HG02970 (cell line): Measurements from ENCODE around the gene TPD52L1.

Experiments
- ATAC-seq: cut with Tn5 transposase; IDR thresholded peaks from one replicate; pipeline ENCODE4 v1.9.1; 2021; ENCODE audit warnings: mild to moderate bottlenecking, moderate library complexity, moderate number of reproducible peaks; ENCODE audit not compliant: unreplicated experiment, low FRiP score

The TPD52L1 gene

DNA sequence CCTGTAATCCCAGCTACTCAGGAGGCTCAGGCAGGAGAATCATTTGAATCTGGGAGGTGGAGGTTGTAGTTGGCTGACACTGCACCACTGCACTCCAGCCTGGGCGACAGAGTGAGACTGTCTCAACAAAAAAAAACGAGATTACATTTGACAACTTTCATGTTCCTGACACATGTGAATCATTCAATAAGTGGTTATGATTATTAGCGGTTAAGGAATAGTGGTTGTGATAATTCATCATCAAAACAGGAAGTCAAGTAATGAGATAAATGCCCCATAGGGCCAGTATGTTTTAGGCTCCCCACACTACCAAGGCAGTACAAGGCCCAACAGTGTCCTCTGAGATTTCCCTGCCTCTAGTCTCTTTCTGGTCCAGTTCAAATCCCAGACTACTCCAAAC is 145.7 kb downstream of the TPD52L1 start:
- ATAC-seq: no peak

DNA sequence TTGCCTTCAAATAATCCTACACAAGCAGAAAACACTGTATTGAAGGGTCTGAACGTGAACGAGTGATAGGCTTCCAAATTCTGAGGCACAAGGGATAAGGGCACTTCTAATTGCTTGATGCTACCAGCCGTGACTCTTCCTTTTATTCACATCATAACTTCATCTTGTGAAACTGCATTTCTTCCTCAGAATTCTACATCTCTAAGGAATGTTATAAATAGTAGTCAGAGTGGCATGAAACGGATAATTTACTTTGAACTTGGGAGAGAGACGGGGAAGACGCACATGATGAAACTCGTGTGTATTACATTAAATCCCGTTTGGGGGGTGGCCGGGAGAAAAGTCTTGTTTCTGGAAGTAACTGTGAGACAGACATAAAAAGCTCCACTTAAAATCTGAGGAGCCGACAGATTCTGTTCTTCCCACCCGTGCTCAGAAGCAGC is 147.4 kb downstream of the TPD52L1 start:
- no peak for ATAC-seq

DNA sequence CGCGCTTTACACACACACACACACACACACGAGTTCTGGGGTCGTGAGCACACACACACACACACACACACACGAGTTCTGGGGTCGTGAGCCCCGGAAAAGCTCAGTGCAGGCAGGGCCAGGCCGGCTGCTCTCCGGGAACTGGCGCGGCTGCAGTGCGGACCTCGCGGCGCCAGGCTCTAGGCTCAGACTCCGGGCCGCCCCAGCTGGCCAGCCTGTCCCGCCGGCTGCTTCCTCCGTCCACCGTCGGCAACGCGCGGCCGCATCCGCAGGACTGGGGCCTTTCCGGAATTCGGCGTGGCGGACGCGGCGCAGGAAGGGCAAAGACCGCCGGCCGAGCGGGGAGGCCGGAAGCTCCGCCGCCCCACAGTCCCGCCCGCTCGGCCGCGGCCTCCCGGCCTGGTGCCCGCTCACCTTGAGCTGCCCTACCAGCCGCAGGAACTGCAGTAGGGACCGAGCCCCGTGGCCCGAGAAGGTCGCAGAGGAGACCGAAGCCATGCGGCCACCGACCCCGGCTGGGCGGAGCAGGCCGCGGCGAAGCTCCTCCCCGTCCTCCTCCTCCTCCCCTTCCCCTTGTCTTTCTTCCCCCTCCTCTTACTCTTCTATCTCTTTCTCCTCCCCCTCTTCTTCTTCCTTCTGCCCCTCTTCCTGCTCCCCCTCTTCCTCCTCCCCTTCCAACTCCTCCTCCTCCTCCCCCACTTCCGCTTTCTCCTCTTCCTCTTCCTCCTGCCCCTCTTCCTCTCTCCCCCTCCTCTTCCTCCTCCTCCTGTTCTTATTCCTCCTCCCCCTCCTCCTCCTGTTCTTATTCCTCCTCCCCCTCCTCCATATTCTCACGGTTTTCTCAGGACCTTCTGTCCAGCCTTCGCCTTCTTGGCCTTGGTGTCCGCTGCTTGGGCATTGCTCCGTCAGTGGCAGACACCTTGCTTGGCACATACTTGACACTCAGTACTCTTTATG is 148.1 kb downstream of the TPD52L1 start, which contains the start of gene HDDC2:
TSS of gene HDDC2 (minus strand) at position 533 of the 957 bp plus-strand sequence. CDS start at position 498, 35 bp downstream.
- ATAC-seq: peak; percentile 89

DNA sequence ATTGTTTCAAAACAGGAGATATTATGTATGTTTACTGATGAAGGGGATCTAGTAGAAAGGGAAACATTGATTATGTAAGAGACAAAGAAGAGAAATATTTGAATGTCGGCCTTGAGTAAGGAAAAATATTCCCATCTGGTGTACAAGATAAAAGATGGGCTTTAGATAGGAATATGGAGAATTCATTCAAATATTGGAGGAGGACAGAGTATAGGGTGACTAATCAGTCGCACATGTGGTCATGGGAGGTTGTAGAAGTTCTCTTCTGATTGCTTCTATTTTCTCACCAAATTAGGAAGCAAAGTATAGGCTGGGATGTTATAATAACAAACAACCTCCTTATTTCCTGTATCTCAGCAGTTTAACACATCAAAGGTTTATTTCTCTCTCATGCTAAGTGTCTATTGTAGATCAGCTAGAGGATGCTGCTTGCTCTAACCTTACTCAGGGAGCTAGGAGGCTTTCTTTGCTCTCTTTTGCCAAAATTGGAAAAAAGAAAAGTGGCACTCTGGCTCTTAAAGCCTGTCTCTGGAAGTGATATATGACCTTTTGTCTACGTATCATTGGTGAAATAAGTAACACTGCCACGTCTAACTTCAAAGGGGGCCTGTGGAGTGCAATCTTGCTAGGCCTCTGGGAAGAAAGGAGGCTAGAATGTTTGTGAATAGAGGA is 149.4 kb downstream of the TPD52L1 start:
- no peak for ATAC-seq

DNA sequence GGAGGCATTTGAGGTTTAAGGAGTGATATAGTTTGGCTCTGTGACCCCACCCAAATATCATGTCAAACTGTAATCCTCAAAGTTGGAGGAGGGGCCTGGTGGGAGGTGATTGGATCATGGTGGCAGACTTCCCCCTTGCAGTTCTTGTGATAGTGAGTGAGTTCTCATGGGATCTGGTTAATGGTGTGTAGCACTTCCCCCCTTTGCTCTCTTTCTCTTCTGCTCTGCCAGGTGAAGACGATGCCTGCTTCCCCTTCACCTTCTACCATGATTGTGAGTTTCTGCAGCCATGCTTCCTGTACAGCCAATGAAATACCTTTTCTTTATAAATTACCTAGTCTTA is 149.9 kb downstream of the TPD52L1 start:
- ATAC-seq: no peak

DNA sequence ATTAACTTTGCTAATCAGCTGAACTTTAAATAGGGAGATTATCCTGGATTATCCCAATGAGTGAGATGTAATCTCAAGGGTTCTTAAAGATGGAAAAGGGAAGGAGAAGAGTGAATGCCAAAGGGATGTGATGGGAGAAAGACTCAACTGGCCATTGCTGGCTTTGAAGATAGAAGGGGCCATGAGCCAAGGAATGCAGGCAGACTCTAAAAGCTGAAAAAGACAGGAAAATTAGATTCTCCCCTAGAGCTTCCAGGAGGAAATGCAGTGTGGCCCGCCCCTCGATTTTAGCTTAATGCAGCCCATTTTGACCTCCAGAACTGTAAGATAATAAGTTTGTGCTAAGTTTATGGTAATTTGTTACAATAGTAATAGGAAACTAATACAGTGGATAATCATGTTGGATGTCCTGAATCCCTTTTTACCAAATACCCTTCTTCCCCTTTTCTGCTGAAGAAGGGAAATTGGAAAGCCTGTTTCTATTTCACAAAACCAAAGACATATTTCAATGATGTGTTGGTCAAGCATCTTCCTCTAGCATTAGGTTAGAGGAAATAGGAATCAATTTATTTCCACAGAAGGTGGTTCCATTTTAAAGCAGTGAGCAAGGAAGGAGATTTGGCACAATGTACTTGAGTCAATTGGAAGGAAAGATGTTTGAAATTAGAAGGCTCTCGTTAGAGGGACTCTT is 151.5 kb downstream of the TPD52L1 start:
- ATAC-seq: no peak

DNA sequence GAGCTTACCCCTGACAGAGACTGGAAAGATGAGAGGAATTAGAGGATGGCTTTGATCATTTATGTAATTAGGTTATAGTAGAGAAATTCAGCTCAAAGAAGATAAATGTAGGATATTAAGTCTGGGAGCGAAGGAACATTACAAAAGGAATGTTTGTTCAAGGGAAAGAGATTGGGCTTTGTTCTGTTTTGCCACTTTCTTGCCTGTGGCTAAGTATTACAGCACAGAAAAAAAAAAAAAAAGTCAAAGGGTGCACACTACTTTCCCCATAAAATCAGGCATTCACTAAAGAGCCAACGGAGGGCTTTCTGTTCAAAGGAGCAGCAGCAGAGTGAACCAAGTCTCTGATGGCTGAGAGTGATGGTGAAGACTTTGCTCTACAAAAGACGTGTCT is 153.2 kb downstream of the TPD52L1 start:
- ATAC-seq: no peak

DNA sequence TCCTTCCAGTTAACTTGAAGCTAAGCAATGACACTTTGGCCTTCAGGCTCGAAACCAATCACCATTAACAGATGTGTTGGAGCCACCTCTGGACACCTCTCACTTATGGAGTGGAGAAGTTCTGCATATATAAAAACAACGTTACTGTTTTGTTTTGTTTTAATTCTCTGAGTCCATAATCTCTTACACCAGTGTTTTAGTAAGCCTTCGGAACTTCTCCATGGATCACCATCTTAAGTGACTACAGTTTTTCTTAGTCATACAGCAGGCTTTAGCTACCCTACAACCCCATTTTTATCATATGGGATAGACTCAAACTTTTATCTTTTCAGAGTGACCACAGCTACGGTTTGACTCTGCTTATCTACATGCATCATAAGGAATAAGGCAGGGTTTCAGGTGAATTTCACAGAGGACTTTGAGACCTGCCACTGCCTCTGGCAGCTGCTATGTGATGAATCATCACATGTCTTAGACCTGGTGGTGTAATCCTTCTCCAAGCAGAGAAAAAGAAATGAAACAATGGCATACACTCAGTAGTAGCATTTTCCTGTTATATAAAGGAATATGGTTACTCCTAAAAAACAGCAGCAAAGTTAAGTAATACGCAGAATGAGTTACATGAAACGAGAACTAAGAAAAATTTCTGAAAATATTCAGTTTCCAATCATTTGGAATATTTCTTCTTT is 153.7 kb downstream of the TPD52L1 start:
- ATAC-seq: no peak

DNA sequence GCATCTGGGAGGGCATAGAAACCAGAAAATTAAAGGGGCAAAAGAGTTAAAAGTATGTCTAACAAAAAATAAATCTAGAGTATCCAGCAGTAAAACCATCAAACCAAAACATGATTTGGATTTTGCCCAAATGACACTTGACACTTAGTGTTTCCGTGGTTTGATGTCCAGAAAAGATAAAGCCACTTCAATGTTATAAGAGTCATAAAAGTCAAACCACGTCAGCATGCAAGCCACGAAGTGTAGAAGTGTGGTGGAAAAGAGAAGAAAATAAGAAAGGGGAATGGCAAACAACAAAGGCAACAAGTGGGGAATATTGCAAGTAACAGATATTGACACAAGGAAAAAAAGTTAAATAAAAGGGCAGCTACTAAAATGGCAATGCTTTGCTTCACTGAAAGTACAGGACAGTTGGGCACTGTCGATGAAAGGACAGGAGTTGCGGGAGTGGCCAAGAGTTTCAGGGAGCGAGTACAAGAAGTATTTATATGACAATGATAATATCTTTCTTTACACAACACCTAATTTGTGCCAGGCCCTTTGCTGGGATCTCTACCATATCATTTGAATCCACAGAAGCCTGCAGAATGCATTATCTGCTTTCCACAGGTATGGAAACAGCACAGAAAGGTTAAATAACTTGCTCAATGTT is 154.5 kb downstream of the TPD52L1 start:
- no peak for ATAC-seq

DNA sequence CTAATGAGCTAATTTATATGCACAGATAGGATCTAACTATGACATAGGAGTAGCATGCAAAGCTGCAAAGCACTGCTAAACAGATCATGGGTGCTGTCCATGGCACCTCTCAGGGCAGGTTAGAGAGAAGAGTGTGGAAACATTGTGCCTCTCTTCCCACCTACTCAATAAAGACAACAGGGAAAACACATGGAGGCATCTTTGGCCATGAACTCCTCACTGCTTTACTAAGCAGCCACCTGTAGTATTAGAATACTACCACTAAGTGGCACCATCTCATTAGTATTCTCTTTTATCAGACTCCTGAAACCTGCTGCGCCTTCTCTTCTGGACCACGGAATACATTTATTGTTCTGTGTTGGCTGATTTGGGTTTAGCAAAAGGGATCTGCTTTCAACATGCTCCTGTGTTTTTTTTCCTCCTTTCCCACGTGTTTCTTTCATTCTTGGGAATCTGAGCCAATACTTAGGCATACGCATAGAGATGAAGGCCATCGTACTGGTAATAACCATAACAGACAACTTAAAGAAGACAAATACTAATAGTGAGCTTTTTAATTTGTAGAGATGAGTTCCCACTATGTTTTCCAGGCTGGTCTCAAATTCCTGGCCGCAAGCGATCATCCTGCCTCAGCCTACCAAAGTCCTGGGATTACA is 157.5 kb downstream of the TPD52L1 start:
- peak; percentile 70 for ATAC-seq

DNA sequence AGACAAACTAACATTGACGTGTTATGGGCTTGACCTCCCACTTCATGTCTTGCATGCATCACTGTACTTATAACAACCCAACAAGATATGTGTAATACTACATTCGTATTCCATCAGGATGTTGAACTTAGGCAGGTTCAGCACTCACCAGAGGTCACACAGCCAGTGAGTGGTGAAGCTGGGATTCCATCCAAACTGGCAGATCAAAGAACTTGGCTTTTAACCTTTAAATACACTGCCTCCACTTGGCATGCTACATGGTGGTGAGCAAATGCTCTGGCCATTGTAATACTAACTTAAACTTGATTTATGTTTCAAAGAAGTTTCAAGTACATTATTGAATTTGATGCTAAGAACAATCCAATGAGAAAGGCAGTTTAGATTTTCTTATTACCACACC is 158.9 kb downstream of the TPD52L1 start:
- no peak for ATAC-seq

DNA sequence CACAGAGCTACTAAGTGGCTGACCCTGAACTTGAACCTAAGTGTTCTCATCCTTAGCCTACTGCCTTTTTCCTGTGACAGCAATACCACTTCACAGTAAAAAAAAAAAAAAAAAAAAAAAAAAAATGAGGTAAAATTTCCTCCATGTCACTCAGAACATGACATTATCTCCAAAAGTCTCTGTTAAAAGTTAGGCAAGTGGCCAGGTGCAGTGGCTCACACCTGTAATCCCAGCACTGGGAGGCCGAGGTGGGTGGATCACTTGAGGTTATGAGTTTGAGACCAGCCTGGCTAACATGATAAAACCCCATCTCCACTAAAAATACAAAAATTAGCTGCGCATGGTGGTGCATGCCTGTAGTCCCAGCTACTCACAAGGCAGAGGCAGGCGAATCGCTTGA is 159.4 kb downstream of the TPD52L1 start:
- no peak for ATAC-seq
